GM23338 (cell line): ENCODE results near the gene PDE10A. TPM values are rescaled to one million over a fixed set of nuclear protein-coding genes. Genes with fewer than 3 reads are reported as not detected.

Experiments used
- ATAC-seq: fragments of 200-7000 bp; cut with Tn5 transposase; 3 replicates; pipeline ENCODE4 v1.9.1; 2020
- DNase-seq: peaks from one replicate; pipeline ENCODE4 v3.0.0-alpha.2; 2015; ENCODE audit warnings: low spot score
- H2AFZ ChIP-seq: fragments of 200-600 bp; sonication (generic); 2 replicates; pipeline ENCODE4 v1.8.0; 2016; ENCODE audit warnings: antibody characterized with exemption, mild to moderate bottlenecking, moderate library complexity
- H3F3A ChIP-seq: fragments of 200-600 bp; sonication (generic); replicated peaks from 2 replicates; pipeline ENCODE4 v1.8.0; 2017; ENCODE audit warnings: antibody characterized with exemption, mixed run types, low read depth
- H3K27ac ChIP-seq: fragments of 200-600 bp; sonication (generic); 2 replicates; pipeline ENCODE4 v1.6.1; 2016; ENCODE audit warnings: low read depth
- H3K27me3 ChIP-seq: fragments of 200-600 bp; sonication (generic); 2 replicates; pipeline ENCODE4 v1.8.0; 2016; ENCODE audit warnings: mild to moderate bottlenecking, mixed run types, moderate library complexity; ENCODE audit not compliant: insufficient read depth
- H3K36me3 ChIP-seq: fragments of 200-600 bp; sonication (generic); 2 replicates; pipeline ENCODE4 v1.8.0; 2016; ENCODE audit warnings: mild to moderate bottlenecking; ENCODE audit not compliant: insufficient read depth
- H3K4me1 ChIP-seq: fragments of 200-600 bp; sonication (generic); 2 replicates; pipeline ENCODE4 v1.8.0; 2016; ENCODE audit warnings: mild to moderate bottlenecking, moderate library complexity; ENCODE audit not compliant: insufficient read depth
- H3K4me2 ChIP-seq: fragments of 200-600 bp; sonication (generic); 2 replicates; pipeline ENCODE4 v1.7.1; 2017; ENCODE audit warnings: mixed run types
- H3K4me3 ChIP-seq: fragments of 200-600 bp; sonication (generic); 2 replicates; pipeline ENCODE4 v1.6.1; 2016; ENCODE audit warnings: mixed run types
- H3K79me2 ChIP-seq: fragments of 200-600 bp; sonication (generic); replicated peaks from 2 replicates; pipeline ENCODE4 v1.8.0; 2017; ENCODE audit warnings: mild to moderate bottlenecking; ENCODE audit not compliant: insufficient read depth
- H3K9me2 ChIP-seq: fragments of 200-600 bp; sonication (generic); 2 replicates; pipeline ENCODE4 v1.8.0; 2017; ENCODE audit not compliant: insufficient read depth
- H4K20me1 ChIP-seq: fragments of 200-600 bp; sonication (generic); replicated peaks from 2 replicates; pipeline ENCODE4 v1.8.0; 2017; ENCODE audit warnings: mild to moderate bottlenecking; ENCODE audit not compliant: insufficient read depth
- H3K27ac Mint-ChIP-seq: 2 replicates; pipeline ENCODE4 v1.8.0; 2020; ENCODE audit warnings: inconsistent platforms, mild to moderate bottlenecking, moderate library complexity, mixed read lengths
- H3K27me3 Mint-ChIP-seq: 3 replicates; pipeline ENCODE4 v1.8.0; 2022; ENCODE audit warnings: low read depth, mild to moderate bottlenecking, moderate library complexity, mixed read lengths, inconsistent platforms; ENCODE audit not compliant: insufficient read depth, poor library complexity
- H3K36me3 Mint-ChIP-seq: 3 replicates; pipeline ENCODE4 v1.8.0; 2021; ENCODE audit warnings: low read depth, mild to moderate bottlenecking, inconsistent platforms, moderate library complexity, mixed read lengths
- H3K4me1 Mint-ChIP-seq: 3 replicates; pipeline ENCODE4 v1.8.0; 2020; ENCODE audit warnings: mild to moderate bottlenecking, inconsistent platforms, mixed read lengths
- H3K4me3 Mint-ChIP-seq: 3 replicates; pipeline ENCODE4 v1.8.0; 2021; ENCODE audit warnings: moderate library complexity, mild to moderate bottlenecking, inconsistent platforms, mixed read lengths
- H3K9me3 Mint-ChIP-seq: 3 replicates; pipeline ENCODE4 v1.8.0; 2020; ENCODE audit warnings: moderate library complexity, mild to moderate bottlenecking, inconsistent platforms, mixed read lengths
- CREB1 ChIP-seq: fragments of 250-450 bp; sonication (Bioruptor Pico); IDR thresholded peaks from 2 replicates; pipeline ENCODE4 v1.5.0; 2020; ENCODE audit warnings: low read depth, mild to moderate bottlenecking, moderate library complexity
- EZH2 ChIP-seq: fragments of 200-600 bp; sonication (generic); IDR thresholded peaks from one replicate; pipeline ENCODE4 v1.8.0; 2017; ENCODE audit warnings: antibody characterized with exemption, mild to moderate bottlenecking, low read depth; ENCODE audit not compliant: unreplicated experiment
- EZH2phosphoT487 ChIP-seq: fragments of 200-600 bp; sonication (generic); IDR thresholded peaks from one replicate; pipeline ENCODE4 v1.8.1; 2018; ENCODE audit warnings: antibody characterized with exemption; ENCODE audit not compliant: unreplicated experiment
- JUNB ChIP-seq: IDR thresholded peaks from one replicate; pipeline ENCODE4 v1.6.1; 2016; ENCODE audit warnings: antibody characterized with exemption; ENCODE audit not compliant: unreplicated experiment
- NANOG ChIP-seq: IDR thresholded peaks from 2 replicates; pipeline ENCODE4 v1.6.1; 2016; ENCODE audit warnings: antibody characterized with exemption, borderline replicate concordance
- POLR2AphosphoS5 ChIP-seq: IDR thresholded peaks from 2 replicates; pipeline ENCODE4 v1.6.1; 2016; ENCODE audit warnings: antibody characterized with exemption, low read depth
- STAT1 ChIP-seq: IDR thresholded peaks from one replicate; pipeline ENCODE4 v1.6.1; 2016; ENCODE audit warnings: antibody characterized with exemption; ENCODE audit not compliant: unreplicated experiment
- ZNF114 ChIP-seq: fragments of 250-450 bp; sonication (Bioruptor Pico); IDR thresholded peaks from 2 replicates; pipeline ENCODE4 v1.5.0; 2020; ENCODE audit warnings: mild to moderate bottlenecking, moderate library complexity
- ZNF331 ChIP-seq: fragments of 250-450 bp; sonication (Bioruptor Pico); IDR thresholded peaks from 2 replicates; pipeline ENCODE4 v1.5.0; 2020; ENCODE audit warnings: low read depth, mild to moderate bottlenecking, moderate library complexity
- polyA plus RNA-seq: library from polyadenylated mRNA; unstranded; fragments of >200 nt; fragmentation: Nextera tagmentation; extraction: Ambion mirVana; gene quantifications from 2 replicates; pipeline ENCODE4 v1.2.1, GENCODE V29; 2016
- total RNA-seq: library from RNA; depleted of rRNA; stranded (reverse); fragments of >200 nt; shearing (Covaris generic); gene quantifications from 2 replicates; pipeline ENCODE4 v1.2.3, GENCODE V29; 2014
- TF ChIP-seq, protein P1 (sequence below): fragments of 250-450 bp; sonication (Bioruptor Pico); IDR thresholded peaks from 2 replicates; pipeline ENCODE4 v1.5.0; 2020; ENCODE audit warnings: mild to moderate bottlenecking, moderate library complexity
- TF ChIP-seq, protein P2 (sequence below): IDR thresholded peaks from one replicate; pipeline ENCODE4 v1.6.1; 2018; ENCODE audit warnings: antibody characterized with exemption; ENCODE audit not compliant: unreplicated experiment
- TF ChIP-seq, protein P3 (sequence below), 2 experiments: fragments of 200-600 bp in 1 of 2; sonication (generic) in 1 of 2; conservative IDR thresholded peaks; 2 replicates each; pipeline versions ENCODE4 v1.5.1 to v1.6.1; 2016 to 2017; ENCODE audit warnings: antibody characterized with exemption in 2 of 2, low read depth in 2 of 2, mild to moderate bottlenecking in 2 of 2, moderate library complexity in 1 of 2
- TF ChIP-seq, protein P4 (sequence below): IDR thresholded peaks from 2 replicates; pipeline ENCODE4 v1.6.1; 2016; ENCODE audit warnings: antibody characterized with exemption

The PDE10A gene
- total and polyA plus RNA-seq, 2 experiments from 2014 or later = 0.50 to 3.9 TPM

DNA sequence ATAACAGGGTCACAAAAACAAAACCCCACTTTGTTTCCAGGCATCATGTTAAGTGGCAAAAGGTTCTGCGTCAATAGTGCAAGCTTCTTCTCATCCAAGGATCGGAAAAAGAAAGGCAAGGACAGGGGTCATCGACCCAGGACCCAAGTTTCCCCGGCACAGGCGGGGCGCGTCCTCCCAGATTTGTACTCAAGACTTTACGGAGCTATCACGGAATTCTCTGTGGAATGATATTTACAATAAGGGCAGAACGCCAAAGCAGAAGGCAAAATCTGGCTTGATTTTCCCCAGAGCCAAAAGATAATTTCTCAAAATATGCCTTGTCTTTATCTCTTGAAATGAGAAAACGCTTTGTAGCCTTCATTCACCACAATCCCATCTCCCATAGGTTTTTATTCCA is 25.5 kb downstream of the PDE10A start:
- DNase-seq (no peak), ATAC-seq (no peak)
- peaks cover 12% of the 10 kb centered on the region for H3K27me3 Mint-ChIP-seq
- Histone ChIP-seq H3K79me2 (no peaks in the 10 kb centered on the region; the same call in 1 of the 2 replicates), H3K27ac (no peak overlapping the region), H3F3A (0 out of 2 replicates have a peak, but pooled peaks cover 7% of the 10 kb centered on the region), H4K20me1 (no peaks in the 10 kb centered on the region), H3K4me2 (peak overlapping the region; percentile 62), H3K4me3 (peak overlapping the region; percentile 34; the same call in 1 of the 2 replicates), H3K36me3 (no peaks in the 10 kb centered on the region), H3K27me3 (no peaks in the 10 kb centered on the region), H2AFZ (no peak overlapping the region), H3K9me2 (no peaks in the 10 kb centered on the region), H3K4me1 (peaks cover 38% of the 10 kb centered on the region)
- H3K4me3 Mint-ChIP-seq = no peak overlapping the region
- peaks cover 47% of the 10 kb centered on the region for H3K4me1 Mint-ChIP-seq
- TF ChIP-seq, protein P1, sequence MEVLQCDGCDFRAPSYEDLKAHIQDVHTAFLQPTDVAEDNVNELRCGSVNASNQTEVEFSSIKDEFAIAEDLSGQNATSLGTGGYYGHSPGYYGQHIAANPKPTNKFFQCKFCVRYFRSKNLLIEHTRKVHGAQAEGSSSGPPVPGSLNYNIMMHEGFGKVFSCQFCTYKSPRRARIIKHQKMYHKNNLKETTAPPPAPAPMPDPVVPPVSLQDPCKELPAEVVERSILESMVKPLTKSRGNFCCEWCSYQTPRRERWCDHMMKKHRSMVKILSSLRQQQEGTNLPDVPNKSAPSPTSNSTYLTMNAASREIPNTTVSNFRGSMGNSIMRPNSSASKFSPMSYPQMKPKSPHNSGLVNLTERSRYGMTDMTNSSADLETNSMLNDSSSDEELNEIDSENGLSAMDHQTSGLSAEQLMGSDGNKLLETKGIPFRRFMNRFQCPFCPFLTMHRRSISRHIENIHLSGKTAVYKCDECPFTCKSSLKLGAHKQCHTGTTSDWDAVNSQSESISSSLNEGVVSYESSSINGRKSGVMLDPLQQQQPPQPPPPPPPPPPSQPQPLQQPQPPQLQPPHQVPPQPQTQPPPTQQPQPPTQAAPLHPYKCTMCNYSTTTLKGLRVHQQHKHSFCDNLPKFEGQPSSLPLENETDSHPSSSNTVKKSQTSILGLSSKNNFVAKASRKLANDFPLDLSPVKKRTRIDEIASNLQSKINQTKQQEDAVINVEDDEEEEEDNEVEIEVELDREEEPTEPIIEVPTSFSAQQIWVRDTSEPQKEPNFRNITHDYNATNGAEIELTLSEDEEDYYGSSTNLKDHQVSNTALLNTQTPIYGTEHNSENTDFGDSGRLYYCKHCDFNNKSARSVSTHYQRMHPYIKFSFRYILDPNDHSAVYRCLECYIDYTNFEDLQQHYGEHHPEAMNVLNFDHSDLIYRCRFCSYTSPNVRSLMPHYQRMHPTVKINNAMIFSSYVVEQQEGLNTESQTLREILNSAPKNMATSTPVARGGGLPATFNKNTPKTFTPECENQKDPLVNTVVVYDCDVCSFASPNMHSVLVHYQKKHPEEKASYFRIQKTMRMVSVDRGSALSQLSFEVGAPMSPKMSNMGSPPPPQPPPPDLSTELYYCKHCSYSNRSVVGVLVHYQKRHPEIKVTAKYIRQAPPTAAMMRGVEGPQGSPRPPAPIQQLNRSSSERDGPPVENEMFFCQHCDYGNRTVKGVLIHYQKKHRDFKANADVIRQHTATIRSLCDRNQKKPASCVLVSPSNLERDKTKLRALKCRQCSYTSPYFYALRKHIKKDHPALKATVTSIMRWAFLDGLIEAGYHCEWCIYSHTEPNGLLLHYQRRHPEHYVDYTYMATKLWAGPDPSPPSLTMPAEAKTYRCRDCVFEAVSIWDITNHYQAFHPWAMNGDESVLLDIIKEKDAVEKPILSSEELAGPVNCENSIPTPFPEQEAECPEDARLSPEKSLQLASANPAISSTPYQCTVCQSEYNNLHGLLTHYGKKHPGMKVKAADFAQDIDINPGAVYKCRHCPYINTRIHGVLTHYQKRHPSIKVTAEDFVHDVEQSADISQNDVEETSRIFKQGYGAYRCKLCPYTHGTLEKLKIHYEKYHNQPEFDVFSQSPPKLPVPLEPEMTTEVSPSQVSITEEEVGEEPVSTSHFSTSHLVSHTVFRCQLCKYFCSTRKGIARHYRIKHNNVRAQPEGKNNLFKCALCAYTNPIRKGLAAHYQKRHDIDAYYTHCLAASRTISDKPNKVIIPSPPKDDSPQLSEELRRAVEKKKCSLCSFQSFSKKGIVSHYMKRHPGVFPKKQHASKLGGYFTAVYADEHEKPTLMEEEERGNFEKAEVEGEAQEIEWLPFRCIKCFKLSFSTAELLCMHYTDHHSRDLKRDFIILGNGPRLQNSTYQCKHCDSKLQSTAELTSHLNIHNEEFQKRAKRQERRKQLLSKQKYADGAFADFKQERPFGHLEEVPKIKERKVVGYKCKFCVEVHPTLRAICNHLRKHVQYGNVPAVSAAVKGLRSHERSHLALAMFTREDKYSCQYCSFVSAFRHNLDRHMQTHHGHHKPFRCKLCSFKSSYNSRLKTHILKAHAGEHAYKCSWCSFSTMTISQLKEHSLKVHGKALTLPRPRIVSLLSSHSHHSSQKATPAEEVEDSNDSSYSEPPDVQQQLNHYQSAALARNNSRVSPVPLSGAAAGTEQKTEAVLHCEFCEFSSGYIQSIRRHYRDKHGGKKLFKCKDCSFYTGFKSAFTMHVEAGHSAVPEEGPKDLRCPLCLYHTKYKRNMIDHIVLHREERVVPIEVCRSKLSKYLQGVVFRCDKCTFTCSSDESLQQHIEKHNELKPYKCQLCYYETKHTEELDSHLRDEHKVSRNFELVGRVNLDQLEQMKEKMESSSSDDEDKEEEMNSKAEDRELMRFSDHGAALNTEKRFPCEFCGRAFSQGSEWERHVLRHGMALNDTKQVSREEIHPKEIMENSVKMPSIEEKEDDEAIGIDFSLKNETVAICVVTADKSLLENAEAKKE (CRISPR knock-in tag) = no peak
- TF ChIP-seq ZNF114 (CRISPR knock-in tag) (no peak), POLR2AphosphoS5 (no peak), EZH2 (no peak), CREB1 (CRISPR knock-in tag) (no peak), JUNB (no peak), NANOG (no peak), EZH2phosphoT487 (no peak), STAT1 (no peak), ZNF331 (CRISPR knock-in tag) (no peak)
- TF ChIP-seq, protein P2, sequence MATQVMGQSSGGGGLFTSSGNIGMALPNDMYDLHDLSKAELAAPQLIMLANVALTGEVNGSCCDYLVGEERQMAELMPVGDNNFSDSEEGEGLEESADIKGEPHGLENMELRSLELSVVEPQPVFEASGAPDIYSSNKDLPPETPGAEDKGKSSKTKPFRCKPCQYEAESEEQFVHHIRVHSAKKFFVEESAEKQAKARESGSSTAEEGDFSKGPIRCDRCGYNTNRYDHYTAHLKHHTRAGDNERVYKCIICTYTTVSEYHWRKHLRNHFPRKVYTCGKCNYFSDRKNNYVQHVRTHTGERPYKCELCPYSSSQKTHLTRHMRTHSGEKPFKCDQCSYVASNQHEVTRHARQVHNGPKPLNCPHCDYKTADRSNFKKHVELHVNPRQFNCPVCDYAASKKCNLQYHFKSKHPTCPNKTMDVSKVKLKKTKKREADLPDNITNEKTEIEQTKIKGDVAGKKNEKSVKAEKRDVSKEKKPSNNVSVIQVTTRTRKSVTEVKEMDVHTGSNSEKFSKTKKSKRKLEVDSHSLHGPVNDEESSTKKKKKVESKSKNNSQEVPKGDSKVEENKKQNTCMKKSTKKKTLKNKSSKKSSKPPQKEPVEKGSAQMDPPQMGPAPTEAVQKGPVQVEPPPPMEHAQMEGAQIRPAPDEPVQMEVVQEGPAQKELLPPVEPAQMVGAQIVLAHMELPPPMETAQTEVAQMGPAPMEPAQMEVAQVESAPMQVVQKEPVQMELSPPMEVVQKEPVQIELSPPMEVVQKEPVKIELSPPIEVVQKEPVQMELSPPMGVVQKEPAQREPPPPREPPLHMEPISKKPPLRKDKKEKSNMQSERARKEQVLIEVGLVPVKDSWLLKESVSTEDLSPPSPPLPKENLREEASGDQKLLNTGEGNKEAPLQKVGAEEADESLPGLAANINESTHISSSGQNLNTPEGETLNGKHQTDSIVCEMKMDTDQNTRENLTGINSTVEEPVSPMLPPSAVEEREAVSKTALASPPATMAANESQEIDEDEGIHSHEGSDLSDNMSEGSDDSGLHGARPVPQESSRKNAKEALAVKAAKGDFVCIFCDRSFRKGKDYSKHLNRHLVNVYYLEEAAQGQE = no peak
- TF ChIP-seq, protein P3, sequence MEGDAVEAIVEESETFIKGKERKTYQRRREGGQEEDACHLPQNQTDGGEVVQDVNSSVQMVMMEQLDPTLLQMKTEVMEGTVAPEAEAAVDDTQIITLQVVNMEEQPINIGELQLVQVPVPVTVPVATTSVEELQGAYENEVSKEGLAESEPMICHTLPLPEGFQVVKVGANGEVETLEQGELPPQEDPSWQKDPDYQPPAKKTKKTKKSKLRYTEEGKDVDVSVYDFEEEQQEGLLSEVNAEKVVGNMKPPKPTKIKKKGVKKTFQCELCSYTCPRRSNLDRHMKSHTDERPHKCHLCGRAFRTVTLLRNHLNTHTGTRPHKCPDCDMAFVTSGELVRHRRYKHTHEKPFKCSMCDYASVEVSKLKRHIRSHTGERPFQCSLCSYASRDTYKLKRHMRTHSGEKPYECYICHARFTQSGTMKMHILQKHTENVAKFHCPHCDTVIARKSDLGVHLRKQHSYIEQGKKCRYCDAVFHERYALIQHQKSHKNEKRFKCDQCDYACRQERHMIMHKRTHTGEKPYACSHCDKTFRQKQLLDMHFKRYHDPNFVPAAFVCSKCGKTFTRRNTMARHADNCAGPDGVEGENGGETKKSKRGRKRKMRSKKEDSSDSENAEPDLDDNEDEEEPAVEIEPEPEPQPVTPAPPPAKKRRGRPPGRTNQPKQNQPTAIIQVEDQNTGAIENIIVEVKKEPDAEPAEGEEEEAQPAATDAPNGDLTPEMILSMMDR (conservative IDR thresholded peaks at IDR 0.05; ENCODE audit: low read depth in 2 of 2) = no peak
- TF ChIP-seq, protein P4, sequence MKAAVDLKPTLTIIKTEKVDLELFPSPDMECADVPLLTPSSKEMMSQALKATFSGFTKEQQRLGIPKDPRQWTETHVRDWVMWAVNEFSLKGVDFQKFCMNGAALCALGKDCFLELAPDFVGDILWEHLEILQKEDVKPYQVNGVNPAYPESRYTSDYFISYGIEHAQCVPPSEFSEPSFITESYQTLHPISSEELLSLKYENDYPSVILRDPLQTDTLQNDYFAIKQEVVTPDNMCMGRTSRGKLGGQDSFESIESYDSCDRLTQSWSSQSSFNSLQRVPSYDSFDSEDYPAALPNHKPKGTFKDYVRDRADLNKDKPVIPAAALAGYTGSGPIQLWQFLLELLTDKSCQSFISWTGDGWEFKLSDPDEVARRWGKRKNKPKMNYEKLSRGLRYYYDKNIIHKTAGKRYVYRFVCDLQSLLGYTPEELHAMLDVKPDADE = no peak
- no peak overlapping the region for H3K27ac Mint-ChIP-seq
- no peaks in the 10 kb centered on the region for H3K36me3 Mint-ChIP-seq
- no peaks in the 10 kb centered on the region for H3K9me3 Mint-ChIP-seq
